Gastrocnemius medialis (tissue), 4 donors: ENCODE data around the gene TTC28.

Experiments used
- POLR2A ChIP-seq, 2 donors: fragments of 450-650 bp; IDR thresholded peaks; one replicate each; pipeline ENCODE4 v1.6.1; 2017; ENCODE audit warnings: antibody characterized with exemption in 2 of 2, mild to moderate bottlenecking in 2 of 2, moderate library complexity in 2 of 2
- TF ChIP-seq, protein P1 (sequence below), 5 experiments: fragments of 450-650 bp in 3 of 5; fragments of 200-600 bp in 2 of 5; sonication (generic) in 2 of 5; IDR thresholded peaks in 4 of 5; conservative IDR thresholded peaks in 1 of 5; 1 replicate in 4 of 5; 2 replicates in 1 of 5; pipeline ENCODE4 v1.5.1; 2016 to 2019; ENCODE audit warnings: antibody characterized with exemption in 5 of 5, mild to moderate bottlenecking in 3 of 5, moderate library complexity in 3 of 5

DNA sequence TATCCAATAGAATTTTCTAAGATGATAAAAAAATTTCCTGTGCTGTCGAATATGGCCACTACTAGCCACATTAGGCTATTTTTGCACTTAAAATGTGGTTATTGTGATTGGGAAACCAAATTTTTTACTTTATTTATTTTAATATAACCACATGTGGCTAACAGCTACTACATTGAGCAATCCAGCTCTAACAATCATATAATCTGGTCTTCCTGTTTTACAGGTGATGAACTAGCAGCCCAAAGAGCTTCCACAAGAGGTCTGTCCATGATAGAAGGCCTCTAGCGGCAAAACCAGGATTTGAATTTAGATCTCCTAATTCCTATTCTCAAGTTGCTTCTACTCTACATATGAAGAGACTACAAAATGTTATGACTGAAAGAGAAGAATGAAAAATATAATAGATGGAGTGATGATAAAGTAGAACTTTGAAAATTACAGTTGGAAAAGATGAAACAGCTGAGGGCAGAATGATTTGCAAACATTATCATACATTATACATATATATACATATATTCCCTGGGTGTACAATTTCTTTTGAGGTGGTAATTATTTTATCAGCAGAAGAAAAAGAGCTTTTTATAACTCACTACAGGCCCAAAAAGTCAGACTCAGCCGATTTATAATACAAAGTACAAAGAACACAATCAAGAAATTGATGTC is 397.1 kb downstream of the TTC28 start:
- TF ChIP-seq, protein P1, sequence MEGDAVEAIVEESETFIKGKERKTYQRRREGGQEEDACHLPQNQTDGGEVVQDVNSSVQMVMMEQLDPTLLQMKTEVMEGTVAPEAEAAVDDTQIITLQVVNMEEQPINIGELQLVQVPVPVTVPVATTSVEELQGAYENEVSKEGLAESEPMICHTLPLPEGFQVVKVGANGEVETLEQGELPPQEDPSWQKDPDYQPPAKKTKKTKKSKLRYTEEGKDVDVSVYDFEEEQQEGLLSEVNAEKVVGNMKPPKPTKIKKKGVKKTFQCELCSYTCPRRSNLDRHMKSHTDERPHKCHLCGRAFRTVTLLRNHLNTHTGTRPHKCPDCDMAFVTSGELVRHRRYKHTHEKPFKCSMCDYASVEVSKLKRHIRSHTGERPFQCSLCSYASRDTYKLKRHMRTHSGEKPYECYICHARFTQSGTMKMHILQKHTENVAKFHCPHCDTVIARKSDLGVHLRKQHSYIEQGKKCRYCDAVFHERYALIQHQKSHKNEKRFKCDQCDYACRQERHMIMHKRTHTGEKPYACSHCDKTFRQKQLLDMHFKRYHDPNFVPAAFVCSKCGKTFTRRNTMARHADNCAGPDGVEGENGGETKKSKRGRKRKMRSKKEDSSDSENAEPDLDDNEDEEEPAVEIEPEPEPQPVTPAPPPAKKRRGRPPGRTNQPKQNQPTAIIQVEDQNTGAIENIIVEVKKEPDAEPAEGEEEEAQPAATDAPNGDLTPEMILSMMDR (IDR thresholded peaks at IDR 0.05 in 4 of 5, conservative IDR thresholded peaks at IDR 0.05 in 1 of 5), result no peak
- no peak for TF ChIP-seq POLR2A (IDR thresholded peaks at IDR 0.05)
